GM21390 (cell line): ENCODE results near the gene SNRNP25.
"Not testable (repeated sequence)": the region's sequence is repeated elsewhere in the genome, so short reads cannot be mapped to it uniquely, and the experiment has no call there.

Source experiments
- ATAC-seq: cut with Tn5 transposase; IDR thresholded peaks from one replicate; pipeline ENCODE4 v1.9.1; 2021; ENCODE audit not compliant: unreplicated experiment

The SNRNP25 gene

GRCh38 chr16:41439-42068 lies 12.1 kb upstream of the SNRNP25 start:
- ATAC-seq = no peak

GRCh38 chr16:42069-42457 lies 11.6 kb upstream of the SNRNP25 start:
- ATAC-seq = no peak

GRCh38 chr16:42691-43090 lies 10.9 kb upstream of the SNRNP25 start:
- no peak for ATAC-seq

GRCh38 chr16:43294-43693 lies 10.3 kb upstream of the SNRNP25 start:
- no peak for ATAC-seq

- no peak for ATAC-seq
Measured at GRCh38 chr16:44655-45054, 9.0 kb upstream of the SNRNP25 start.

- ATAC-seq = no peak
Measured at GRCh38 chr16:45454-45853, 8.2 kb upstream of the SNRNP25 start.

- ATAC-seq = not testable (repeated sequence)
Measured at GRCh38 chr16:46510-46909, 7.1 kb upstream of the SNRNP25 start.

GRCh38 chr16:47234-47633 lies 6.4 kb upstream of the SNRNP25 start:
- ATAC-seq = no peak

GRCh38 chr16:50769-51591 lies 2.6 kb upstream of the SNRNP25 start:
- no peak for ATAC-seq

- no peak for ATAC-seq
Measured at GRCh38 chr16:54237-54581, 581 bp downstream of the SNRNP25 start.

GRCh38 chr16:55571-56136 lies 2.0 kb downstream of the SNRNP25 start:
- ATAC-seq = no peak

GRCh38 chr16:56231-56927 lies 2.8 kb downstream of the SNRNP25 start:
- no peak for ATAC-seq

GRCh38 chr16:57711-58110 lies 4.1 kb downstream of the SNRNP25 start:
- ATAC-seq = no peak

GRCh38 chr16:58491-59439 lies 5.1 kb downstream of the SNRNP25 start:
- ATAC-seq = no peak

- ATAC-seq = no peak
Measured at GRCh38 chr16:59440-60059, 5.9 kb downstream of the SNRNP25 start.

GRCh38 chr16:60166-60565 lies 6.5 kb downstream of the SNRNP25 start:
- ATAC-seq = no peak

- no peak for ATAC-seq
Measured at GRCh38 chr16:60929-61878, 7.6 kb downstream of the SNRNP25 start.

GRCh38 chr16:61879-62281 lies 8.3 kb downstream of the SNRNP25 start:
- no peak for ATAC-seq

GRCh38 chr16:62283-62967 lies 8.8 kb downstream of the SNRNP25 start:
- ATAC-seq = no peak
